Activated CD8-positive, alpha-beta T cell treated with anti-CD3 and anti-CD28 coated beads for 36 hours (primary cell): ENCODE results near the gene TMEM233. TPM values are rescaled to one million over a fixed set of nuclear protein-coding genes. Genes with fewer than 3 reads are reported as not detected.

ENCODE experiments used
- ATAC-seq: fragments of 200-7000 bp; cut with Tn5 transposase; one replicate; pipeline ENCODE4 v1.10.0; 2021; ENCODE audit warnings: mild to moderate bottlenecking, moderate library complexity
- CTCF ChIA-PET: fragments of 350-600 bp; sonication (Branson Sonifier 250); formaldehyde crosslinking; loops from one replicate; lab custom pipeline; 2021; ENCODE audit warnings: antibody characterized with exemption; lab: Charles Lee
- POLR2A ChIA-PET: fragments of 350-600 bp; sonication (Branson Sonifier 250); formaldehyde crosslinking; loops from one replicate; lab custom pipeline; 2021; ENCODE audit warnings: antibody characterized with exemption; lab: Charles Lee
- DNase-seq: peaks from one replicate; pipeline ENCODE4 v3.0.0-alpha.2; 2020
- H3K27ac Mint-ChIP-seq: one replicate; pipeline ENCODE4 v1.8.0; 2021; ENCODE audit warnings: mild to moderate bottlenecking, mixed read lengths
- H3K27me3 Mint-ChIP-seq: one replicate; pipeline ENCODE4 v1.8.0; 2021; ENCODE audit warnings: mixed read lengths
- H3K36me3 Mint-ChIP-seq: one replicate; pipeline ENCODE4 v1.8.0; 2021; ENCODE audit warnings: low read depth, mixed read lengths
- H3K4me1 Mint-ChIP-seq: one replicate; pipeline ENCODE4 v1.8.0; 2021; ENCODE audit warnings: low read depth, mixed read lengths
- H3K4me3 Mint-ChIP-seq: one replicate; pipeline ENCODE4 v1.8.0; 2021; ENCODE audit warnings: mild to moderate bottlenecking, moderate library complexity, mixed read lengths
- H3K9me3 Mint-ChIP-seq: one replicate; pipeline ENCODE4 v1.8.0; 2021; ENCODE audit warnings: mixed read lengths
- CTCF ChIP-seq: fragments of 200-600 bp; IDR thresholded peaks from one replicate; pipeline ENCODE4 v1.8.0; 2022; ENCODE audit warnings: antibody characterized with exemption, mild to moderate bottlenecking
- intact Hi-C: fragments of 100-400 bp; cut with micrococcal nuclease; formaldehyde crosslinking; loops from one replicate; pipeline ENCODE4 v1.10.0; 2022
- total RNA-seq, 2 experiments: library from RNA; stranded (reverse); gene quantifications; one replicate each; pipeline ENCODE4 v1.2.3, GENCODE V29; 2021

Gene TMEM233
- total RNA-seq, 2 experiments from 2014 or later, result not detected

- H3K9me3 Mint-ChIP-seq, result no peaks in the 10 kb centered on the region
- no peaks in the 10 kb centered on the region for H3K4me1 Mint-ChIP-seq
- CTCF ChIA-PET, result no interaction called here
- no peak overlapping the region for H3K27ac Mint-ChIP-seq
- ATAC-seq (no peak), DNase-seq (no peak)
- POLR2A ChIA-PET, result no interaction called here
- peaks cover 16% of the 10 kb centered on the region for H3K27me3 Mint-ChIP-seq
- no peaks in the 10 kb centered on the region for H3K36me3 Mint-ChIP-seq
- intact Hi-C loops, result no loop called here
- no peak for TF ChIP-seq CTCF
- no peak overlapping the region for H3K4me3 Mint-ChIP-seq
Observed at GRCh38 chr12:119576118-119576810, 17.3 kb upstream of the TMEM233 start.

GRCh38 chr12:119576915-119577314 lies 16.7 kb upstream of the TMEM233 start:
- Mint-ChIP-seq H3K9me3 (no peaks in the 10 kb centered on the region), H3K27ac (no peak overlapping the region), H3K36me3 (no peaks in the 10 kb centered on the region), H3K4me3 (no peak overlapping the region), H3K27me3 (peaks cover 18% of the 10 kb centered on the region), H3K4me1 (no peaks in the 10 kb centered on the region)
- no peak for TF ChIP-seq CTCF
- no peak for DNase-seq
- ChIA-PET CTCF (no interaction called here), POLR2A (no interaction called here)
- intact Hi-C loops, result no loop called here
- ATAC-seq, result no peak

GRCh38 chr12:119578112-119578511 lies 15.5 kb upstream of the TMEM233 start:
- H3K9me3 Mint-ChIP-seq, result no peaks in the 10 kb centered on the region
- intact Hi-C loops, result no loop called here
- no peak overlapping the region for H3K27ac Mint-ChIP-seq
- no peaks in the 10 kb centered on the region for H3K4me1 Mint-ChIP-seq
- CTCF ChIA-PET, result interaction anchor here (0.7 kb wide), 1 partner anchor 74 kb away, joined by 3 read pairs; no protein-coding TSS in a partner anchor
- no peaks in the 10 kb centered on the region for H3K36me3 Mint-ChIP-seq
- peak; percentile 18 for DNase-seq
- no peak overlapping the region for H3K4me3 Mint-ChIP-seq
- POLR2A ChIA-PET, result no interaction called here
- peak; percentile 56 for ATAC-seq
- no peak for TF ChIP-seq CTCF
- H3K27me3 Mint-ChIP-seq, result peaks cover 18% of the 10 kb centered on the region

- no peak overlapping the region for H3K27ac Mint-ChIP-seq
- H3K36me3 Mint-ChIP-seq, result no peaks in the 10 kb centered on the region
- CTCF ChIA-PET, result no interaction called here
- DNase-seq, result no peak
- H3K9me3 Mint-ChIP-seq, result no peaks in the 10 kb centered on the region
- peaks cover 37% of the 10 kb centered on the region for H3K27me3 Mint-ChIP-seq
- no peaks in the 10 kb centered on the region for H3K4me1 Mint-ChIP-seq
- no peak for ATAC-seq
- POLR2A ChIA-PET, result no interaction called here
- TF ChIP-seq CTCF, result no peak
- intact Hi-C loops, result no loop called here
- no peak overlapping the region for H3K4me3 Mint-ChIP-seq
Observed at GRCh38 chr12:119589097-119589496, 4.5 kb upstream of the TMEM233 start.

GRCh38 chr12:119589634-119590033 lies 3.9 kb upstream of the TMEM233 start:
- H3K9me3 Mint-ChIP-seq, result no peaks in the 10 kb centered on the region
- H3K27me3 Mint-ChIP-seq, result peaks cover 41% of the 10 kb centered on the region
- H3K4me3 Mint-ChIP-seq, result no peak overlapping the region
- H3K36me3 Mint-ChIP-seq, result no peaks in the 10 kb centered on the region
- ATAC-seq (no peak), DNase-seq (no peak)
- intact Hi-C loops, result no loop called here
- no peak overlapping the region for H3K27ac Mint-ChIP-seq
- peaks cover 3% of the 10 kb centered on the region for H3K4me1 Mint-ChIP-seq
- TF ChIP-seq CTCF, result no peak
- POLR2A ChIA-PET, result no interaction called here
- CTCF ChIA-PET, result no interaction called here
